B cell (primary cell): ENCODE results near the gene ACTL8. TPM values are rescaled to one million over a fixed set of nuclear protein-coding genes. Genes with fewer than 3 reads are reported as not detected.

Experiments used
- ATAC-seq: fragments of 200-7000 bp; cut with Tn5 transposase; one replicate; pipeline ENCODE4 v1.10.0; 2021; ENCODE audit warnings: low read depth, mild to moderate bottlenecking, moderate number of reproducible peaks, moderate library complexity
- CTCF ChIA-PET: fragments of 350-600 bp; sonication (Branson Sonifier 250); formaldehyde crosslinking; loops from one replicate; lab custom pipeline; 2021; ENCODE audit warnings: antibody characterized with exemption, inconsistent platforms; lab: Charles Lee
- POLR2A ChIA-PET: fragments of 350-600 bp; sonication (Branson Sonifier 250); formaldehyde crosslinking; loops from one replicate; lab custom pipeline; 2021; ENCODE audit warnings: antibody characterized with exemption; lab: Charles Lee
- DNase-seq: peaks from one replicate; pipeline ENCODE4 v3.0.0; 2013
- H2AFZ ChIP-seq: 2 replicates; pipeline ENCODE4 v1.6.1; 2012; ENCODE audit warnings: mild to moderate bottlenecking, low read depth, low read length; ENCODE audit not compliant: insufficient read depth, poor library complexity, severe bottlenecking
- H3K27ac ChIP-seq, 2 donors: 1 replicate in 1 of 2; 2 replicates in 1 of 2; pipeline ENCODE4 v1.5.1; 2012 to 2013; ENCODE audit warnings: low read length in 2 of 2, mild to moderate bottlenecking in 2 of 2, moderate library complexity in 1 of 2
- H3K27me3 ChIP-seq, 4 experiments: fragments of 200-600 bp in 1 of 4; sonication (generic) in 1 of 4; replicated peaks in 1 of 4; 1 replicate in 2 of 4; 2 replicates in 2 of 4; pipeline versions ENCODE4 v1.6.1 to v1.7.0; 2013 to 2016; ENCODE audit warnings: low read length in 3 of 4, mild to moderate bottlenecking in 2 of 4, mixed read lengths in 1 of 4, moderate library complexity in 1 of 4; ENCODE audit not compliant: insufficient read depth in 4 of 4, control insufficient read depth in 3 of 4; ENCODE audit errors: control extremely low read depth in 1 of 4
- H3K36me3 ChIP-seq, 2 experiments: replicated peaks in 1 of 2; 1 replicate in 1 of 2; 2 replicates in 1 of 2; pipeline versions ENCODE4 v1.6.1 to v1.7.1; 2013; ENCODE audit warnings: low read length in 1 of 2; ENCODE audit not compliant: insufficient read depth in 2 of 2, control insufficient read depth in 1 of 2; ENCODE audit errors: control extremely low read depth in 1 of 2, extremely low read depth in 1 of 2
- H3K4me1 ChIP-seq, 2 donors: fragments of 200-600 bp in 1 of 2; sonication (generic) in 1 of 2; 1 replicate in 1 of 2; 2 replicates in 1 of 2; pipeline versions ENCODE4 v1.5.1 to v1.6.1; 2013 to 2017; ENCODE audit warnings: low read length in 2 of 2; ENCODE audit not compliant: control insufficient read depth in 2 of 2, insufficient read depth in 2 of 2
- H3K4me2 ChIP-seq: replicated peaks from 2 replicates; pipeline ENCODE3; 2012; ENCODE audit warnings: mild to moderate bottlenecking, low read depth, low read length; ENCODE audit not compliant: poor library complexity, severe bottlenecking
- H3K4me3 ChIP-seq, 5 experiments: fragments of 200-600 bp in 1 of 5; sonication (generic) in 1 of 5; 1 replicate in 3 of 5; 2 replicates in 2 of 5; pipeline versions ENCODE4 v1.5.1 to v1.7.0; 2011 to 2016; ENCODE audit warnings: low read length in 4 of 5, mild to moderate bottlenecking in 4 of 5, low read depth in 2 of 5, control low read depth in 1 of 5, moderate library complexity in 1 of 5; ENCODE audit not compliant: insufficient read depth in 1 of 5; ENCODE audit errors: control extremely low read depth in 1 of 5, extremely low read depth in 1 of 5
- H3K79me2 ChIP-seq: fragments of 200-600 bp; sonication (generic); one replicate; pipeline ENCODE4 v1.6.0; 2016; ENCODE audit warnings: low read length; ENCODE audit not compliant: control insufficient read depth, insufficient read depth
- H3K9ac ChIP-seq: fragments of 200-600 bp; sonication (generic); 2 replicates; pipeline ENCODE4 v1.6.1; 2017; ENCODE audit warnings: mild to moderate bottlenecking, low read length, moderate library complexity
- H3K9me3 ChIP-seq, 3 donors: one replicate each; pipeline versions ENCODE4 v1.6.1 to v1.7.1; 2013; ENCODE audit warnings: low read length in 2 of 3; ENCODE audit not compliant: control insufficient read depth in 2 of 3, insufficient read depth in 1 of 3; ENCODE audit errors: control extremely low read depth in 1 of 3
- H4K20me1 ChIP-seq: 2 replicates; pipeline ENCODE4 v1.6.0; 2012; ENCODE audit warnings: mild to moderate bottlenecking, low read length; ENCODE audit not compliant: insufficient read depth, control insufficient read depth, poor library complexity, severe bottlenecking
- H3K27ac Mint-ChIP-seq: one replicate; pipeline ENCODE4 v1.8.0; 2021; ENCODE audit warnings: mixed read lengths
- H3K27me3 Mint-ChIP-seq: one replicate; pipeline ENCODE4 v1.8.0; 2021; ENCODE audit warnings: mixed read lengths
- H3K4me1 Mint-ChIP-seq: one replicate; pipeline ENCODE4 v1.8.0; 2021; ENCODE audit warnings: mixed read lengths
- H3K4me3 Mint-ChIP-seq: one replicate; pipeline ENCODE4 v1.8.0; 2021; ENCODE audit warnings: mixed read lengths
- H3K9me3 Mint-ChIP-seq: one replicate; pipeline ENCODE4 v1.8.0; 2022; ENCODE audit warnings: mixed read lengths; ENCODE audit not compliant: insufficient read depth
- EZH2 ChIP-seq: IDR thresholded peaks from 2 replicates; pipeline ENCODE4 v1.6.1; 2012; ENCODE audit warnings: borderline replicate concordance, low read depth, mild to moderate bottlenecking, moderate library complexity, low read length; ENCODE audit not compliant: insufficient read depth, poor library complexity, severe bottlenecking
- WGBS: methylation state at CpG from one replicate; pipeline ENCODE4 v1.1.5; 2013; ENCODE audit warnings: missing lambda C conversion rate; ENCODE audit not compliant: insufficient coverage; 5-methylcytosine and 5-hydroxymethylcytosine counted together
- intact Hi-C: fragments of 100-400 bp; cut with micrococcal nuclease; formaldehyde crosslinking; loops from one replicate; pipeline ENCODE4 v1.10.0; 2022
- polyA plus RNA-seq: library from polyadenylated mRNA; depleted of rRNA; stranded (reverse); fragments of >200 nt; gene quantifications from 2 replicates; pipeline ENCODE4 v1.2.3, GENCODE V29; 2012
- total RNA-seq, 2 donors: library from RNA; stranded (reverse); fragments of 120-200 nt in 1 of 2; gene quantifications; 1 replicate in 1 of 2; 2 replicates in 1 of 2; pipeline versions ENCODE4 v1.2.3 to v1.2.4, GENCODE V29; 2013 to 2022
- TF ChIP-seq, protein P1 (sequence below): fragments of 200-600 bp; IDR thresholded peaks from one replicate; pipeline ENCODE4 v1.8.0; 2022; ENCODE audit warnings: antibody characterized with exemption, mild to moderate bottlenecking

ACTL8 gene
- total and polyA plus RNA-seq, 2 donors (not counting 1 experiment from before 2014, with no cell fraction given): not detected

GRCh38 chr1:17759114-17759513 lies 4.0 kb downstream of the ACTL8 start:
- H3K27ac ChIP-seq: no peak overlapping the region
- H3K27ac Mint-ChIP-seq: no peak overlapping the region
- peaks cover 0 to 76% (median 49%) of the 10 kb centered on the region in 3 donors for H3K9me3 ChIP-seq
- H3K4me2 ChIP-seq: no peak overlapping the region
- intact Hi-C loops: no loop called here
- H3K9me3 Mint-ChIP-seq: peaks cover 17% of the 10 kb centered on the region
- TF ChIP-seq EZH2: no peak
- TF ChIP-seq, protein P1, sequence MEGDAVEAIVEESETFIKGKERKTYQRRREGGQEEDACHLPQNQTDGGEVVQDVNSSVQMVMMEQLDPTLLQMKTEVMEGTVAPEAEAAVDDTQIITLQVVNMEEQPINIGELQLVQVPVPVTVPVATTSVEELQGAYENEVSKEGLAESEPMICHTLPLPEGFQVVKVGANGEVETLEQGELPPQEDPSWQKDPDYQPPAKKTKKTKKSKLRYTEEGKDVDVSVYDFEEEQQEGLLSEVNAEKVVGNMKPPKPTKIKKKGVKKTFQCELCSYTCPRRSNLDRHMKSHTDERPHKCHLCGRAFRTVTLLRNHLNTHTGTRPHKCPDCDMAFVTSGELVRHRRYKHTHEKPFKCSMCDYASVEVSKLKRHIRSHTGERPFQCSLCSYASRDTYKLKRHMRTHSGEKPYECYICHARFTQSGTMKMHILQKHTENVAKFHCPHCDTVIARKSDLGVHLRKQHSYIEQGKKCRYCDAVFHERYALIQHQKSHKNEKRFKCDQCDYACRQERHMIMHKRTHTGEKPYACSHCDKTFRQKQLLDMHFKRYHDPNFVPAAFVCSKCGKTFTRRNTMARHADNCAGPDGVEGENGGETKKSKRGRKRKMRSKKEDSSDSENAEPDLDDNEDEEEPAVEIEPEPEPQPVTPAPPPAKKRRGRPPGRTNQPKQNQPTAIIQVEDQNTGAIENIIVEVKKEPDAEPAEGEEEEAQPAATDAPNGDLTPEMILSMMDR: no peak
- no peak overlapping the region for H3K4me3 ChIP-seq
- no peaks in the 10 kb centered on the region for H3K4me1 Mint-ChIP-seq
- H3K79me2 ChIP-seq: no peaks in the 10 kb centered on the region
- H3K36me3 ChIP-seq: no peaks in the 10 kb centered on the region
- no peaks in the 10 kb centered on the region for H4K20me1 ChIP-seq
- ATAC-seq (no peak), DNase-seq (no peak)
- no peaks in the 10 kb centered on the region for H3K27me3 ChIP-seq
- H3K9ac ChIP-seq: no peak overlapping the region
- H3K4me3 Mint-ChIP-seq: no peak overlapping the region
- ChIA-PET POLR2A (no interaction called here), CTCF (no interaction called here)
- 67% methylated on average over 7 of the region's 7 CpGs for WGBS
- H3K27me3 Mint-ChIP-seq: no peaks in the 10 kb centered on the region
- H3K4me1 ChIP-seq: no peaks in the 10 kb centered on the region
- no peak overlapping the region for H2AFZ ChIP-seq

- no peak overlapping the region for H3K4me3 Mint-ChIP-seq
- no peak overlapping the region for H3K4me3 ChIP-seq
- H3K27ac ChIP-seq: no peak overlapping the region
- TF ChIP-seq EZH2: no peak
- TF ChIP-seq, protein P1: no peak
- peaks cover 0 to 3% (median 0%) of the 10 kb centered on the region in 4 experiments for H3K27me3 ChIP-seq
- H3K9me3 Mint-ChIP-seq: peaks cover 15% of the 10 kb centered on the region
- no peak for ATAC-seq
- H3K4me1 Mint-ChIP-seq: no peaks in the 10 kb centered on the region
- ChIA-PET CTCF (no interaction called here), POLR2A (no interaction called here)
- no peaks in the 10 kb centered on the region for H3K36me3 ChIP-seq
- no peaks in the 10 kb centered on the region for H3K4me1 ChIP-seq
- WGBS: 77% methylated on average over 11 of the region's 11 CpGs
- no peak overlapping the region for H3K4me2 ChIP-seq
- intact Hi-C loops: no loop called here
- no peaks in the 10 kb centered on the region for H4K20me1 ChIP-seq
- no peaks in the 10 kb centered on the region for H3K79me2 ChIP-seq
- H2AFZ ChIP-seq: no peak overlapping the region
- H3K9ac ChIP-seq: no peak overlapping the region
- H3K27ac Mint-ChIP-seq: no peak overlapping the region
- peaks cover 15% of the 10 kb centered on the region for H3K27me3 Mint-ChIP-seq
- H3K9me3 ChIP-seq: peaks cover 0 to 55% (median 21%) of the 10 kb centered on the region in 3 donors
- no peak for DNase-seq
Measured at GRCh38 chr1:17762313-17762712, 7.2 kb downstream of the ACTL8 start.
